DND-41 (cell line): ENCODE measurements around the gene SNORC.

Experiments
- ATAC-seq: fragments of 200-7000 bp; cut with Tn5 transposase; 3 replicates; pipeline ENCODE4 v1.9.1; 2021; ENCODE audit warnings: low read depth; ENCODE audit not compliant: insufficient read depth
- DNase-seq: peaks from one replicate; pipeline ENCODE4 v3.0.0-alpha.2; 2020
- H2AFZ ChIP-seq: 2 replicates; pipeline ENCODE4 v1.6.0; 2012; ENCODE audit warnings: low read depth, low read length
- H3K27ac ChIP-seq: 2 replicates; pipeline ENCODE4 v1.5.1; 2012; ENCODE audit warnings: low read length, inconsistent platforms
- H3K27me3 ChIP-seq: fragments of 200-600 bp; sonication (generic); 2 replicates; pipeline ENCODE4 v1.6.0; 2012; ENCODE audit warnings: low read length, mild to moderate bottlenecking, inconsistent platforms; ENCODE audit not compliant: insufficient read depth, poor library complexity
- H3K36me3 ChIP-seq: 2 replicates; pipeline ENCODE4 v1.5.1; 2012; ENCODE audit warnings: low read length, inconsistent platforms; ENCODE audit not compliant: insufficient read depth
- H3K4me1 ChIP-seq: 2 replicates; pipeline ENCODE4 v1.5.1; 2012; ENCODE audit warnings: mild to moderate bottlenecking, low read length; ENCODE audit not compliant: insufficient read depth
- H3K4me2 ChIP-seq: 2 replicates; pipeline ENCODE4 v1.6.0; 2012; ENCODE audit warnings: mild to moderate bottlenecking, moderate library complexity, low read length, inconsistent platforms; ENCODE audit not compliant: insufficient read depth
- H3K4me3 ChIP-seq, 2 experiments: fragments of 200-600 bp in 1 of 2; shearing (Covaris generic) in 1 of 2; 2 replicates each; pipeline ENCODE4 v1.5.1; 2012 to 2016; ENCODE audit warnings: inconsistent platforms in 2 of 2, low read length in 2 of 2, mild to moderate bottlenecking in 2 of 2, low read depth in 1 of 2, moderate library complexity in 1 of 2
- H3K79me2 ChIP-seq: 2 replicates; pipeline ENCODE4 v1.6.0; 2012; ENCODE audit warnings: low read length, inconsistent platforms; ENCODE audit not compliant: insufficient read depth
- H3K9ac ChIP-seq: 2 replicates; pipeline ENCODE4 v1.6.0; 2012; ENCODE audit warnings: low read depth, mild to moderate bottlenecking, inconsistent platforms, low read length, moderate library complexity
- H3K9me3 ChIP-seq: 2 replicates; pipeline ENCODE4 v1.5.1; 2012; ENCODE audit warnings: low read length, moderate library complexity, mild to moderate bottlenecking, inconsistent platforms; ENCODE audit not compliant: insufficient read depth, severe bottlenecking
- H4K20me1 ChIP-seq: 2 replicates; pipeline ENCODE4 v1.6.0; 2012; ENCODE audit warnings: low read length; ENCODE audit not compliant: insufficient read depth
- CTCF ChIP-seq: IDR thresholded peaks from 2 replicates; pipeline ENCODE4 v1.5.1; 2012; ENCODE audit warnings: borderline replicate concordance, low read length, moderate library complexity, mild to moderate bottlenecking; ENCODE audit not compliant: poor library complexity, severe bottlenecking; ENCODE audit errors: extremely low read depth
- EZH2 ChIP-seq: IDR thresholded peaks from 3 replicates; pipeline ENCODE4 v1.6.1; 2012; ENCODE audit warnings: borderline replicate concordance, low read depth, mild to moderate bottlenecking, moderate library complexity, low read length, inconsistent platforms; ENCODE audit not compliant: severe bottlenecking

SNORC gene

GRCh38 chr2:232857158-232857563, 12.9 kb upstream of the SNORC start:
- no peaks in the 10 kb centered on the region for H3K4me1 ChIP-seq
- H3K4me3 ChIP-seq: no peak overlapping the region
- no peak for DNase-seq
- no peak for ATAC-seq
- H3K9me3 ChIP-seq: no peaks in the 10 kb centered on the region
- no peak overlapping the region for H3K9ac ChIP-seq
- no peaks in the 10 kb centered on the region for H3K79me2 ChIP-seq
- H3K4me2 ChIP-seq: no peak overlapping the region
- TF ChIP-seq EZH2 (no peak), CTCF (no peak)
- no peaks in the 10 kb centered on the region for H3K27me3 ChIP-seq
- no peak overlapping the region for H2AFZ ChIP-seq
- H4K20me1 ChIP-seq: no peaks in the 10 kb centered on the region
- H3K36me3 ChIP-seq: peaks cover 59% of the 10 kb centered on the region
- H3K27ac ChIP-seq: no peak overlapping the region

GRCh38 chr2:232859385-232859916, 10.6 kb upstream of the SNORC start:
- H3K27me3 ChIP-seq: no peaks in the 10 kb centered on the region
- no peak for DNase-seq
- TF ChIP-seq CTCF: no peak
- no peak for TF ChIP-seq EZH2
- no peak overlapping the region for H3K9ac ChIP-seq
- H3K9me3 ChIP-seq: no peaks in the 10 kb centered on the region
- H3K36me3 ChIP-seq: peaks cover 48% of the 10 kb centered on the region
- no peak overlapping the region for H2AFZ ChIP-seq
- no peak for ATAC-seq
- no peaks in the 10 kb centered on the region for H3K4me1 ChIP-seq
- H3K4me2 ChIP-seq: no peak overlapping the region
- H4K20me1 ChIP-seq: no peaks in the 10 kb centered on the region
- no peak overlapping the region for H3K4me3 ChIP-seq
- H3K27ac ChIP-seq: no peak overlapping the region
- no peaks in the 10 kb centered on the region for H3K79me2 ChIP-seq

- Histone ChIP-seq H3K9me3 (no peaks in the 10 kb centered on the region), H3K4me3 (no peak overlapping the region), H3K9ac (no peak overlapping the region), H2AFZ (no peak overlapping the region), H3K79me2 (no peaks in the 10 kb centered on the region), H3K4me1 (no peaks in the 10 kb centered on the region), H4K20me1 (no peaks in the 10 kb centered on the region), H3K36me3 (peaks cover 40% of the 10 kb centered on the region), H3K4me2 (no peak overlapping the region), H3K27me3 (no peaks in the 10 kb centered on the region), H3K27ac (no peak overlapping the region)
- ATAC-seq (no peak), DNase-seq (no peak)
- TF ChIP-seq CTCF: no peak
Observed at GRCh38 chr2:232860593-232861241, 9.3 kb upstream of the SNORC start.
